NCI-H524 treated with DMSO at 0.1 percent for 48 hours (cell line): Measurements from ENCODE around the gene C5orf63.
"Not testable (repeated sequence)": the region's sequence is repeated elsewhere in the genome, so short reads cannot be mapped to it uniquely, and the experiment has no call there.

Experiments
- DNase-seq: peaks from one replicate; lab custom pipeline; 2025; lab: John Stamatoyannopoulos, UW

Gene C5orf63

GRCh38 chr5:127072861-127073846 lies at the start of gene C5orf63:
Gene C5orf63, minus strand, starts transcription at chr5:127073502. Its CDS starts 14,507 bp downstream, at chr5:127058995.
- DNase-seq = peak; percentile 33

- DNase-seq = no peak
Observed at GRCh38 chr5:127112347-127112864, 39.1 kb upstream of the C5orf63 start.

- no peak for DNase-seq
Observed at GRCh38 chr5:127111112-127111511, 37.8 kb upstream of the C5orf63 start.

- DNase-seq = not testable (repeated sequence)
Observed at GRCh38 chr5:127108624-127109260, 35.4 kb upstream of the C5orf63 start.

- DNase-seq = no peak
Observed at GRCh38 chr5:127101935-127102334, 28.6 kb upstream of the C5orf63 start.

- peak; percentile 85 for DNase-seq
Observed at GRCh38 chr5:127101533-127101932, 28.2 kb upstream of the C5orf63 start.

- DNase-seq = no peak
Observed at GRCh38 chr5:127098241-127098640, 24.9 kb upstream of the C5orf63 start.

- DNase-seq = no peak
Observed at GRCh38 chr5:127097278-127097677, 24.0 kb upstream of the C5orf63 start.

GRCh38 chr5:127096328-127096993 lies 23.2 kb upstream of the C5orf63 start:
- DNase-seq = no peak

- DNase-seq = no peak
Observed at GRCh38 chr5:127094161-127094814, 21.0 kb upstream of the C5orf63 start.

GRCh38 chr5:127092690-127093089 lies 19.4 kb upstream of the C5orf63 start:
- peak; percentile 42 for DNase-seq

GRCh38 chr5:127089191-127089590 lies 15.9 kb upstream of the C5orf63 start:
- no peak for DNase-seq

GRCh38 chr5:127088251-127088650 lies 14.9 kb upstream of the C5orf63 start:
- DNase-seq = no peak

GRCh38 chr5:127086589-127086988 lies 13.3 kb upstream of the C5orf63 start:
- no peak for DNase-seq

GRCh38 chr5:127085796-127086195 lies 12.5 kb upstream of the C5orf63 start:
- no peak for DNase-seq

GRCh38 chr5:127085371-127085770 lies 12.1 kb upstream of the C5orf63 start:
- no peak for DNase-seq

GRCh38 chr5:127084656-127085055 lies 11.4 kb upstream of the C5orf63 start:
- no peak for DNase-seq

- DNase-seq = no peak
Observed at GRCh38 chr5:127083711-127084110, 10.4 kb upstream of the C5orf63 start.

- peak; percentile 73 for DNase-seq
Observed at GRCh38 chr5:127079994-127080491, 6.7 kb upstream of the C5orf63 start.

GRCh38 chr5:127077366-127077765 lies 4.1 kb upstream of the C5orf63 start:
- no peak for DNase-seq

- DNase-seq = no peak
Observed at GRCh38 chr5:127076315-127077129, 3.2 kb upstream of the C5orf63 start.
